GM19455 (cell line): ENCODE data around the gene PPP2R2C.

ENCODE experiments used
- ATAC-seq: cut with Tn5 transposase; IDR thresholded peaks from one replicate; pipeline ENCODE4 v1.9.1; 2021; ENCODE audit not compliant: unreplicated experiment

PPP2R2C gene

GRCh38 chr4:6313216-6313615, 159.2 kb downstream of the PPP2R2C start:
- no peak for ATAC-seq

- ATAC-seq = no peak
Measured at GRCh38 chr4:6309777-6310176, 162.6 kb downstream of the PPP2R2C start.

GRCh38 chr4:6308899-6309643, 163.3 kb downstream of the PPP2R2C start:
- no peak for ATAC-seq

GRCh38 chr4:6307891-6308290, 164.5 kb downstream of the PPP2R2C start:
- no peak for ATAC-seq

- ATAC-seq = no peak
Measured at GRCh38 chr4:6307230-6307629, 165.2 kb downstream of the PPP2R2C start.

- ATAC-seq = no peak
Measured at GRCh38 chr4:6306299-6306698, 166.1 kb downstream of the PPP2R2C start.

GRCh38 chr4:6303943-6304342, 168.5 kb downstream of the PPP2R2C start:
- no peak for ATAC-seq

GRCh38 chr4:6302869-6303268, 169.5 kb downstream of the PPP2R2C start:
- no peak for ATAC-seq

GRCh38 chr4:6301732-6302442, 170.5 kb downstream of the PPP2R2C start:
- ATAC-seq = no peak

GRCh38 chr4:6301051-6301731, 171.2 kb downstream of the PPP2R2C start:
- no peak for ATAC-seq

GRCh38 chr4:6300359-6300758, 172.1 kb downstream of the PPP2R2C start:
- no peak for ATAC-seq

- ATAC-seq = no peak
Measured at GRCh38 chr4:6299875-6300274, 172.5 kb downstream of the PPP2R2C start.

- ATAC-seq = no peak
Measured at GRCh38 chr4:6298852-6299251, 173.6 kb downstream of the PPP2R2C start.

- ATAC-seq = no peak
Measured at GRCh38 chr4:6298035-6298434, 174.4 kb downstream of the PPP2R2C start.

- no peak for ATAC-seq
Measured at GRCh38 chr4:6297266-6297815, 175.1 kb downstream of the PPP2R2C start.

- no peak for ATAC-seq
Measured at GRCh38 chr4:6296026-6296425, 176.4 kb downstream of the PPP2R2C start.

GRCh38 chr4:6295495-6295894, 176.9 kb downstream of the PPP2R2C start:
- no peak for ATAC-seq

GRCh38 chr4:6294705-6295421, 177.6 kb downstream of the PPP2R2C start:
- ATAC-seq = no peak

GRCh38 chr4:6293661-6294060, 178.8 kb downstream of the PPP2R2C start:
- ATAC-seq = no peak

GRCh38 chr4:6293097-6293445, 179.3 kb downstream of the PPP2R2C start:
- ATAC-seq = no peak
